HepG2 (cell line): ENCODE results near the gene TSSK3. TPM values are rescaled to one million over a fixed set of nuclear protein-coding genes. Genes with fewer than 3 reads are reported as not detected.

Experiments used
- CREM ChIP-seq, 2 experiments: sonication (generic) in 1 of 2; formaldehyde crosslinking in 1 of 2; IDR thresholded peaks; 2 replicates each; pipeline versions ENCODE4 v1.4.0 to v1.6.1; 2016 to 2020; ENCODE audit warnings: antibody characterized with exemption in 1 of 2, mild to moderate bottlenecking in 1 of 2, missing genetic modification reagents in 1 of 2
- EEA1 ChIP-seq: sonication (generic); formaldehyde crosslinking; IDR thresholded peaks from 2 replicates; pipeline ENCODE4 v1.5.1; 2020; ENCODE audit warnings: mild to moderate bottlenecking, missing genetic modification reagents, borderline replicate concordance
- ELF4 ChIP-seq: sonication (generic); formaldehyde crosslinking; IDR thresholded peaks from 2 replicates; pipeline ENCODE4 v1.5.0; 2020; ENCODE audit warnings: missing genetic modification reagents, mild to moderate bottlenecking, moderate library complexity, borderline replicate concordance
- GABPA ChIP-seq, 2 experiments: IDR thresholded peaks; 2 replicates each; pipeline ENCODE4 v1.6.1; 2011 to 2016; ENCODE audit warnings: low read depth in 2 of 2, low read length in 1 of 2, missing biosample characterization in 1 of 2, missing genetic modification characterization in 1 of 2
- GPBP1L1 ChIP-seq: sonication (generic); formaldehyde crosslinking; IDR thresholded peaks from 2 replicates; pipeline ENCODE4 v1.5.0; 2020; ENCODE audit warnings: mild to moderate bottlenecking, missing genetic modification reagents
- HOMEZ ChIP-seq: IDR thresholded peaks from 2 replicates; pipeline ENCODE4 v1.6.1; 2016; ENCODE audit warnings: low read depth
- HOXA5 ChIP-seq: sonication (generic); formaldehyde crosslinking; IDR thresholded peaks from 2 replicates; pipeline ENCODE4 v1.4.0; 2020; ENCODE audit warnings: missing genetic modification reagents
- JUNB ChIP-seq: sonication (generic); formaldehyde crosslinking; IDR thresholded peaks from 2 replicates; pipeline ENCODE4 v1.8.0; 2022; ENCODE audit warnings: missing genetic modification reagents, mild to moderate bottlenecking, borderline replicate concordance
- NR2F2 ChIP-seq: IDR thresholded peaks from 2 replicates; pipeline ENCODE4 v1.6.1; 2012; ENCODE audit warnings: low read depth, inconsistent platforms, borderline replicate concordance
- POLR2AphosphoS2 ChIP-seq: IDR thresholded peaks from 2 replicates; pipeline ENCODE4 v1.6.1; 2011; ENCODE audit warnings: low read depth, low read length, improper control_type of control experiment
- RXRA ChIP-seq: sonication (generic); formaldehyde crosslinking; IDR thresholded peaks from 2 replicates; pipeline ENCODE4 v1.5.1; 2020; ENCODE audit warnings: missing genetic modification reagents
- SMYD3 ChIP-seq: sonication (generic); formaldehyde crosslinking; IDR thresholded peaks from 2 replicates; pipeline ENCODE4 v1.8.1; 2023; ENCODE audit warnings: mild to moderate bottlenecking, missing genetic modification reagents
- YEATS2 ChIP-seq: sonication (generic); formaldehyde crosslinking; IDR thresholded peaks from 2 replicates; pipeline ENCODE4 v1.4.0; 2020; ENCODE audit warnings: missing genetic modification reagents, borderline replicate concordance
- ZFAT ChIP-seq: sonication (generic); formaldehyde crosslinking; conservative IDR thresholded peaks from 2 replicates; pipeline ENCODE4 v1.8.1; 2023; ENCODE audit warnings: missing genetic modification reagents, inconsistent platforms
- ZNF12 ChIP-seq: sonication (generic); formaldehyde crosslinking; IDR thresholded peaks from 2 replicates; pipeline ENCODE4 v1.5.0; 2020; ENCODE audit warnings: missing genetic modification reagents
- ZNF292 ChIP-seq: sonication (generic); formaldehyde crosslinking; IDR thresholded peaks from 2 replicates; pipeline ENCODE4 v1.8.1; 2022; ENCODE audit warnings: mild to moderate bottlenecking, low read depth, missing genetic modification reagents, borderline replicate concordance
- ZNF547 ChIP-seq: sonication (generic); formaldehyde crosslinking; IDR thresholded peaks from 2 replicates; pipeline ENCODE4 v1.5.1; 2020; ENCODE audit warnings: mild to moderate bottlenecking, missing genetic modification reagents
- ZNF550 ChIP-seq: sonication (generic); formaldehyde crosslinking; IDR thresholded peaks from 2 replicates; pipeline ENCODE4 v1.4.0; 2020; ENCODE audit warnings: mild to moderate bottlenecking, missing genetic modification reagents, borderline replicate concordance
- ZNF562 ChIP-seq: sonication (generic); formaldehyde crosslinking; IDR thresholded peaks from 2 replicates; pipeline ENCODE4 v1.8.0; 2022; ENCODE audit warnings: missing genetic modification reagents, borderline replicate concordance
- ZNF572 ChIP-seq: sonication (generic); formaldehyde crosslinking; IDR thresholded peaks from 2 replicates; pipeline ENCODE4 v1.5.1; 2020; ENCODE audit warnings: mild to moderate bottlenecking, missing genetic modification reagents
- ZNF678 ChIP-seq: sonication (generic); formaldehyde crosslinking; IDR thresholded peaks from 2 replicates; pipeline ENCODE4 v1.4.0; 2020; ENCODE audit warnings: mild to moderate bottlenecking, missing genetic modification reagents
- ZSCAN20 ChIP-seq: sonication (generic); formaldehyde crosslinking; IDR thresholded peaks from 2 replicates; pipeline ENCODE4 v1.4.0; 2020; ENCODE audit warnings: missing genetic modification reagents, mild to moderate bottlenecking, borderline replicate concordance
- polyA plus RNA-seq, 8 experiments: library from polyadenylated mRNA; depleted of rRNA in 3 of 8; stranded (reverse) in 7 of 8; unstranded in 1 of 8; fragments of >200 nt; fragmentation: Illumina TruSeq in 4 of 8; extraction: Trizol in 4 of 8; gene quantifications; 2 replicates each; pipeline versions ENCODE4 v1.2.1 to v1.2.3, GENCODE V29; 2011 to 2016; ENCODE audit warnings: low read depth in 4 of 8, missing spikeins in 1 of 8, mixed read lengths in 1 of 8; ENCODE audit not compliant: insufficient read depth in 1 of 8
- total RNA-seq, 5 experiments: library from RNA; depleted of rRNA; stranded (reverse); fragments of >200 nt; fragmentation: Illumina TruSeq; extraction: Trizol; gene quantifications; 2 replicates each; pipeline ENCODE4 v1.2.3, GENCODE V29; 2016; ENCODE audit warnings: low read depth in 1 of 5
- TF ChIP-seq, protein P1 (sequence below): sonication (generic); formaldehyde crosslinking; IDR thresholded peaks from 2 replicates; pipeline ENCODE4 v1.4.0; 2020; ENCODE audit warnings: missing genetic modification reagents, borderline replicate concordance
- TF ChIP-seq, protein P2 (sequence below): sonication (generic); formaldehyde crosslinking; IDR thresholded peaks from 2 replicates; pipeline ENCODE4 v1.5.1; 2020; ENCODE audit warnings: missing genetic modification reagents, mild to moderate bottlenecking, borderline replicate concordance

Gene TSSK3
- total and polyA plus RNA-seq, 2 of the 13 experiments (the other 11 are each of a cell fraction or from before 2014, with no cell fraction given), result 1.0 to 1.1 TPM

- TF ChIP-seq ELF4, result no peak
- no peak for TF ChIP-seq CREM (IDR thresholded peaks at IDR 0.05)
- no peak for TF ChIP-seq CREM (CRISPR knock-in tag; IDR thresholded peaks at IDR 0.05)
- no peak for TF ChIP-seq NR2F2
- peak; percentile 61; the same call in 1 of the 2 replicates for TF ChIP-seq ZSCAN20 (CRISPR knock-in tag)
- no peak; the same call in 1 of the 2 replicates for TF ChIP-seq HOXA5 (CRISPR knock-in tag)
- no peak; the same call in 1 of the 2 replicates for TF ChIP-seq ZFAT
- TF ChIP-seq ZNF292 (CRISPR knock-in tag), result no peak
- TF ChIP-seq ZNF12 (CRISPR knock-in tag), result no peak
- TF ChIP-seq ZNF678 (CRISPR knock-in tag), result no peak
- peak; percentile 68; the same call in 1 of the 2 replicates for TF ChIP-seq ZNF547 (CRISPR knock-in tag)
- TF ChIP-seq ZNF572 (CRISPR knock-in tag), result no peak
- TF ChIP-seq EEA1 (CRISPR knock-in tag), result no peak
- TF ChIP-seq YEATS2 (CRISPR knock-in tag), result no peak
- TF ChIP-seq ZNF562 (CRISPR knock-in tag), result no peak
- no peak for TF ChIP-seq ZNF550 (CRISPR knock-in tag)
- 0 out of 2 replicates have a peak, but pooled peaks have one; percentile 10 for TF ChIP-seq RXRA (CRISPR knock-in tag)
- TF ChIP-seq JUNB (CRISPR knock-in tag), result no peak
- TF ChIP-seq GABPA (IDR thresholded peaks at IDR 0.05; ENCODE audit: low read depth, low read length), result no peak; the same call in 1 of the 2 replicates
- TF ChIP-seq GABPA (CRISPR knock-in tag; IDR thresholded peaks at IDR 0.05; ENCODE audit: low read depth), result peak; percentile 57; the same call in 1 of the 2 replicates
- TF ChIP-seq HOMEZ, result no peak
- no peak for TF ChIP-seq GPBP1L1 (CRISPR knock-in tag)
- TF ChIP-seq, protein P1, sequence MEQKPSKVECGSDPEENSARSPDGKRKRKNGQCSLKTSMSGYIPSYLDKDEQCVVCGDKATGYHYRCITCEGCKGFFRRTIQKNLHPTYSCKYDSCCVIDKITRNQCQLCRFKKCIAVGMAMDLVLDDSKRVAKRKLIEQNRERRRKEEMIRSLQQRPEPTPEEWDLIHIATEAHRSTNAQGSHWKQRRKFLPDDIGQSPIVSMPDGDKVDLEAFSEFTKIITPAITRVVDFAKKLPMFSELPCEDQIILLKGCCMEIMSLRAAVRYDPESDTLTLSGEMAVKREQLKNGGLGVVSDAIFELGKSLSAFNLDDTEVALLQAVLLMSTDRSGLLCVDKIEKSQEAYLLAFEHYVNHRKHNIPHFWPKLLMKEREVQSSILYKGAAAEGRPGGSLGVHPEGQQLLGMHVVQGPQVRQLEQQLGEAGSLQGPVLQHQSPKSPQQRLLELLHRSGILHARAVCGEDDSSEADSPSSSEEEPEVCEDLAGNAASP, result 0 out of 2 replicates have a peak, but pooled peaks have one; percentile 14
- TF ChIP-seq POLR2AphosphoS2, result no peak
- TF ChIP-seq, protein P2, sequence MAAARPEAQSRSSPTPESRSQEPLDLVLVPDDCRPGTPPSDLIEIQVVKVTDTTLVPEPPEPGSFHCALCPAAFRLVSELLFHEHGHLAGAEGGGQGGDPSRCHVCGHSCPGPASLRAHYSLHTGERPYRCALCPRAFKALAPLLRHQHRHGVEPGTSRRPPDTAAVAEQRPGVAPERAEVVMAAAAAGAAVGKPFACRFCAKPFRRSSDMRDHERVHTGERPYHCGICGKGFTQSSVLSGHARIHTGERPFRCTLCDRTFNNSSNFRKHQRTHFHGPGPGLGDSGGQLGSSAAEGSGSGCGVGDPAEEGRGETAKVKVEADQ, result no peak; the same call in 1 of the 2 replicates
- no peak for TF ChIP-seq SMYD3 (CRISPR knock-in tag)
Observed at GRCh38 chr1:32351399-32352238, 10.7 kb upstream of the TSSK3 start (continued).
